HS-27A (cell line): Measurements from ENCODE around the gene HDAC7.
A peak's percentile ranks its signal among the peaks of the same experiment; 100 is the strongest.

ENCODE experiments used
- DNase-seq: peaks from one replicate; pipeline ENCODE4 v3.0.0-alpha.2; 2012; ENCODE audit warnings: low read depth, missing footprints

The HDAC7 gene

GRCh38 chr12:47819896-47820630 lies at the start of gene HDAC7:
HDAC7 (minus strand) TSS chr12:47819903; CDS start chr12:47819785, 118 bp downstream.
- DNase-seq, result no peak

GRCh38 chr12:47868552-47869031 lies 48.9 kb upstream of the HDAC7 start:
- DNase-seq, result no peak

GRCh38 chr12:47868041-47868440 lies 48.3 kb upstream of the HDAC7 start:
- DNase-seq, result no peak

GRCh38 chr12:47867495-47867941 lies 47.8 kb upstream of the HDAC7 start:
- peak; percentile 53 for DNase-seq

- DNase-seq, result no peak
Observed at GRCh38 chr12:47864646-47865235, 45.0 kb upstream of the HDAC7 start.

- DNase-seq, result no peak
Observed at GRCh38 chr12:47863985-47864384, 44.3 kb upstream of the HDAC7 start.

- DNase-seq, result no peak
Observed at GRCh38 chr12:47863467-47863866, 43.8 kb upstream of the HDAC7 start.

- no peak for DNase-seq
Observed at GRCh38 chr12:47862881-47863280, 43.2 kb upstream of the HDAC7 start.

GRCh38 chr12:47862167-47862750 lies 42.6 kb upstream of the HDAC7 start:
- no peak for DNase-seq

GRCh38 chr12:47860873-47861272 lies 41.2 kb upstream of the HDAC7 start:
- no peak for DNase-seq

- DNase-seq, result no peak
Observed at GRCh38 chr12:47860279-47860841, 40.7 kb upstream of the HDAC7 start.

- DNase-seq, result no peak
Observed at GRCh38 chr12:47858511-47859266, 39.0 kb upstream of the HDAC7 start.

GRCh38 chr12:47856721-47857575 lies 37.2 kb upstream of the HDAC7 start:
- DNase-seq, result no peak

GRCh38 chr12:47856094-47856493 lies 36.4 kb upstream of the HDAC7 start:
- no peak for DNase-seq

- no peak for DNase-seq
Observed at GRCh38 chr12:47855502-47855901, 35.8 kb upstream of the HDAC7 start.

GRCh38 chr12:47854531-47854930 lies 34.8 kb upstream of the HDAC7 start:
- DNase-seq, result no peak

GRCh38 chr12:47852096-47852571 lies 32.4 kb upstream of the HDAC7 start:
- no peak for DNase-seq

- no peak for DNase-seq
Observed at GRCh38 chr12:47851303-47851952, 31.7 kb upstream of the HDAC7 start.

GRCh38 chr12:47850153-47851084 lies 30.7 kb upstream of the HDAC7 start:
- DNase-seq, result no peak
